Neural cell (in vitro differentiated cells): Measurements from ENCODE around the gene CD37. TPM values are rescaled to one million over a fixed set of nuclear protein-coding genes. Genes with fewer than 3 reads are reported as not detected.

ENCODE experiments used
- H2AFZ ChIP-seq: fragments of 200-600, 300-800 bp; sonication (generic), shearing (Covaris generic); 2 replicates; pipeline ENCODE4 v1.6.0; 2014; ENCODE audit warnings: low read depth, mild to moderate bottlenecking, antibody characterized with exemption, low read length, moderate library complexity
- H3F3A ChIP-seq: fragments of 200-600 bp; shearing (Covaris generic); 2 replicates; pipeline ENCODE4 v1.6.1; 2016; ENCODE audit warnings: mild to moderate bottlenecking, moderate library complexity, mixed read lengths, antibody characterized with exemption, low read length; ENCODE audit not compliant: insufficient read depth, poor library complexity, severe bottlenecking
- H3K27ac ChIP-seq: fragments of 200-600, 300-800 bp; sonication (generic), shearing (Covaris generic); 2 replicates; pipeline ENCODE4 v1.5.1; 2014; ENCODE audit warnings: mild to moderate bottlenecking, low read length, moderate library complexity
- H3K27me3 ChIP-seq: fragments of 300-800, 200-600 bp; sonication (generic), shearing (Covaris generic); 2 replicates; pipeline ENCODE4 v1.6.0; 2014; ENCODE audit warnings: mild to moderate bottlenecking, low read depth, low read length, moderate library complexity; ENCODE audit not compliant: insufficient read depth
- H3K36me3 ChIP-seq: fragments of 300-800, 200-600 bp; sonication (generic), shearing (Covaris generic); 2 replicates; pipeline ENCODE4 v1.5.1; 2014; ENCODE audit warnings: mild to moderate bottlenecking, antibody characterized with exemption, low read length, moderate library complexity; ENCODE audit not compliant: insufficient read depth
- H3K4me2 ChIP-seq: fragments of 300-800, 200-600 bp; sonication (generic), shearing (Covaris generic); 2 replicates; pipeline ENCODE4 v1.6.0; 2014; ENCODE audit warnings: mild to moderate bottlenecking, low read length
- H3K4me3 ChIP-seq: fragments of 300-800, 200-600 bp; sonication (generic), shearing (Covaris generic); 2 replicates; pipeline ENCODE4 v1.5.1; 2014; ENCODE audit warnings: mild to moderate bottlenecking, low read length, moderate library complexity
- H3K79me2 ChIP-seq: fragments of 200-600 bp; shearing (Covaris generic); replicated peaks from 2 replicates; pipeline ENCODE4 v1.6.0; 2014; ENCODE audit warnings: mild to moderate bottlenecking, low read length, moderate library complexity; ENCODE audit not compliant: insufficient read depth
- H3K9ac ChIP-seq: fragments of 300-800, 200-600 bp; sonication (generic), shearing (Covaris generic); 2 replicates; pipeline ENCODE4 v1.6.1; 2016; ENCODE audit warnings: mild to moderate bottlenecking, low read length, mixed read lengths
- H3K9me2 ChIP-seq: fragments of 200-600 bp; shearing (Covaris generic); 2 replicates; pipeline ENCODE4 v1.6.1; 2016; ENCODE audit warnings: mild to moderate bottlenecking, low read length, mixed read lengths; ENCODE audit not compliant: insufficient read depth
- H3K9me3 ChIP-seq: fragments of 200-600, 300-800 bp; sonication (generic), shearing (Covaris generic); 2 replicates; pipeline ENCODE4 v1.6.1; 2016; ENCODE audit warnings: mild to moderate bottlenecking, mixed run types, low read length, moderate library complexity, mixed read lengths
- H4K20me1 ChIP-seq: fragments of 200-600 bp; shearing (Covaris generic); 2 replicates; pipeline ENCODE4 v1.6.1; 2016; ENCODE audit warnings: mild to moderate bottlenecking, mixed run types; ENCODE audit not compliant: insufficient read depth
- CTCF ChIP-seq: fragments of 450-650 bp; IDR thresholded peaks from 2 replicates; pipeline ENCODE4 v1.5.1; 2014; ENCODE audit warnings: antibody characterized with exemption, mild to moderate bottlenecking, moderate library complexity; ENCODE audit not compliant: poor library complexity, severe bottlenecking
- EP300 ChIP-seq: fragments of 450-650 bp; conservative IDR thresholded peaks from 2 replicates; pipeline ENCODE4 v1.6.1; 2014; ENCODE audit warnings: antibody characterized with exemption, mild to moderate bottlenecking, moderate library complexity; ENCODE audit not compliant: poor library complexity, severe bottlenecking
- EZH2 ChIP-seq: fragments of 200-600, 300-800 bp; shearing (Covaris generic), sonication (generic); IDR thresholded peaks from 2 replicates; pipeline ENCODE4 v1.6.1; 2014; ENCODE audit warnings: antibody characterized with exemption, low read length, borderline replicate concordance, mild to moderate bottlenecking; ENCODE audit not compliant: insufficient read depth, poor library complexity, severe bottlenecking
- MXI1 ChIP-seq: fragments of 450-650 bp; conservative IDR thresholded peaks from 2 replicates; pipeline ENCODE4 v1.6.1; 2014; ENCODE audit warnings: antibody characterized with exemption, mild to moderate bottlenecking; ENCODE audit not compliant: poor library complexity, severe bottlenecking
- POLR2AphosphoS5 ChIP-seq: IDR thresholded peaks from 2 replicates; pipeline ENCODE4 v1.6.1; 2012
- RAD21 ChIP-seq: fragments of 450-650 bp; conservative IDR thresholded peaks from 2 replicates; pipeline ENCODE4 v1.6.1; 2014; ENCODE audit warnings: antibody characterized with exemption, mild to moderate bottlenecking, moderate library complexity
- SMC3 ChIP-seq: fragments of 450-650 bp; conservative IDR thresholded peaks from 2 replicates; pipeline ENCODE4 v1.6.1; 2014; ENCODE audit warnings: antibody characterized with exemption, mild to moderate bottlenecking, moderate library complexity; ENCODE audit not compliant: poor library complexity
- TAF1 ChIP-seq: IDR thresholded peaks from 2 replicates; pipeline ENCODE4 v1.6.1; 2012; ENCODE audit warnings: low read depth
- polyA plus RNA-seq: library from polyadenylated mRNA; depleted of rRNA; stranded (reverse); fragments of >200 nt; gene quantifications from 2 replicates; pipeline ENCODE4 v1.2.3, GENCODE V29; 2014
- TF ChIP-seq, protein P1 (sequence below): IDR thresholded peaks from 2 replicates; pipeline ENCODE4 v1.6.1; 2012; ENCODE audit warnings: borderline replicate concordance

Gene CD37
- polyA plus RNA-seq, 1 donor from 2014 or later, result not detected

- no peaks in the 10 kb centered on the region for H3K9me2 ChIP-seq
- no peak overlapping the region for H2AFZ ChIP-seq
- TF ChIP-seq SMC3, result no peak
- no peak for TF ChIP-seq TAF1
- no peak for TF ChIP-seq MXI1
- TF ChIP-seq POLR2AphosphoS5, result no peak
- TF ChIP-seq RAD21, result no peak
- TF ChIP-seq EP300, result no peak
- TF ChIP-seq, protein P1, sequence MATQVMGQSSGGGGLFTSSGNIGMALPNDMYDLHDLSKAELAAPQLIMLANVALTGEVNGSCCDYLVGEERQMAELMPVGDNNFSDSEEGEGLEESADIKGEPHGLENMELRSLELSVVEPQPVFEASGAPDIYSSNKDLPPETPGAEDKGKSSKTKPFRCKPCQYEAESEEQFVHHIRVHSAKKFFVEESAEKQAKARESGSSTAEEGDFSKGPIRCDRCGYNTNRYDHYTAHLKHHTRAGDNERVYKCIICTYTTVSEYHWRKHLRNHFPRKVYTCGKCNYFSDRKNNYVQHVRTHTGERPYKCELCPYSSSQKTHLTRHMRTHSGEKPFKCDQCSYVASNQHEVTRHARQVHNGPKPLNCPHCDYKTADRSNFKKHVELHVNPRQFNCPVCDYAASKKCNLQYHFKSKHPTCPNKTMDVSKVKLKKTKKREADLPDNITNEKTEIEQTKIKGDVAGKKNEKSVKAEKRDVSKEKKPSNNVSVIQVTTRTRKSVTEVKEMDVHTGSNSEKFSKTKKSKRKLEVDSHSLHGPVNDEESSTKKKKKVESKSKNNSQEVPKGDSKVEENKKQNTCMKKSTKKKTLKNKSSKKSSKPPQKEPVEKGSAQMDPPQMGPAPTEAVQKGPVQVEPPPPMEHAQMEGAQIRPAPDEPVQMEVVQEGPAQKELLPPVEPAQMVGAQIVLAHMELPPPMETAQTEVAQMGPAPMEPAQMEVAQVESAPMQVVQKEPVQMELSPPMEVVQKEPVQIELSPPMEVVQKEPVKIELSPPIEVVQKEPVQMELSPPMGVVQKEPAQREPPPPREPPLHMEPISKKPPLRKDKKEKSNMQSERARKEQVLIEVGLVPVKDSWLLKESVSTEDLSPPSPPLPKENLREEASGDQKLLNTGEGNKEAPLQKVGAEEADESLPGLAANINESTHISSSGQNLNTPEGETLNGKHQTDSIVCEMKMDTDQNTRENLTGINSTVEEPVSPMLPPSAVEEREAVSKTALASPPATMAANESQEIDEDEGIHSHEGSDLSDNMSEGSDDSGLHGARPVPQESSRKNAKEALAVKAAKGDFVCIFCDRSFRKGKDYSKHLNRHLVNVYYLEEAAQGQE, result no peak
- TF ChIP-seq EZH2, result no peak
- TF ChIP-seq CTCF, result no peak
- no peaks in the 10 kb centered on the region for H3K9me3 ChIP-seq
- no peaks in the 10 kb centered on the region for H3K27me3 ChIP-seq
- no peaks in the 10 kb centered on the region for H4K20me1 ChIP-seq
- H3K9ac ChIP-seq, result no peak overlapping the region
- no peak overlapping the region for H3K27ac ChIP-seq
- no peaks in the 10 kb centered on the region for H3K79me2 ChIP-seq
- no peak overlapping the region for H3K4me2 ChIP-seq
- no peaks in the 10 kb centered on the region for H3K36me3 ChIP-seq
- H3K4me3 ChIP-seq, result no peak overlapping the region
- no peaks in the 10 kb centered on the region for H3F3A ChIP-seq
These were observed 26.1 kb upstream of the CD37 start for GRCh38 chr19:49309087-49309486.

GRCh38 chr19:49315111-49315510 lies 20.1 kb upstream of the CD37 start:
- Histone ChIP-seq H3K36me3 (no peaks in the 10 kb centered on the region), H3K9ac (no peak overlapping the region), H3K4me2 (no peak overlapping the region), H3K27me3 (no peaks in the 10 kb centered on the region), H3K9me2 (no peaks in the 10 kb centered on the region), H3K9me3 (no peaks in the 10 kb centered on the region), H3K4me3 (no peak overlapping the region), H2AFZ (no peak overlapping the region), H3F3A (no peaks in the 10 kb centered on the region), H3K79me2 (no peaks in the 10 kb centered on the region), H4K20me1 (no peaks in the 10 kb centered on the region), H3K27ac (no peak overlapping the region)
- no peak for TF ChIP-seq CTCF
- no peak for TF ChIP-seq EZH2
